ENCODE measurements around the gene CMIP.

Gene CMIP

GRCh38 chr16:81447383-81448101 is 2.9 kb downstream of the CMIP start:
- DNase-seq (ENCODE audit: low spot score), result no peak

GRCh38 chr16:81448154-81449131 is 3.8 kb downstream of the CMIP start:
- DNase-seq (ENCODE audit: low spot score), result no peak

- no peak for DNase-seq (ENCODE audit: low spot score)
Measured at GRCh38 chr16:81449241-81449640, 4.6 kb downstream of the CMIP start.

DNA sequence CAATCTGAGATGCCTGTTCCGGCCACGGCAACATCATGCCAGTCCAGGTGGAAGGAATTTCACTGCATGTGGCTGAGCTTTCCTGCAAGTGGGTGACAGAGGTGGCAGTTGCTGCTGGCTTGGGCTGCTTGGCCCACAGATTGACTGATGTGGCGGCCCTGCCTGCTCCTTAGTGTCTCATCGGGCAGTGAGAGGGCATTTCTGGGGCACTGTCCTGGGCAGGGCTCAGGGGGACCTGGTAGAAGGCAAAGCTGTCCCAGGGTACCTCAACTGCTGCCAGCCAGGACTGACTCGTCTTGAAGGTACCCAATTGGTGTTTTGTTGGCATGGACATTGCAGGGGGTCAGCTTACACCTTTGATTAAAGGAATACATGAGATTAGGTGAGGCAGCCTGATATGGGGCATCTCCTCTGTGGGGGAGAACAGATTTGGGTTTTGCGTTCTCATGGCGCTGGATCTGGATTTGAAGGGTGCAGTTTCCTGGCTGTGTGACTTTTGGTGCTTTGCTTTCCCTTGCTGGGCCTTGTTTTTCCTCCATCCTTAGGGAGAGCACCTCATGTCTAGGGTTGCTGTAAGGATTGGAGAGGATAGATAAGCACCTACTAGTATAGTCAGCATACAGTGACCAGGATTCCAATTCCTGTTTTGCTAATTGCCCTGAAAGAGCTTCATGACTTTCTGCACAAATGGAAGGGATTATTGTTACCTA is 5.4 kb downstream of the CMIP start:
- DNase-seq (ENCODE audit: low spot score), result no peak

DNA sequence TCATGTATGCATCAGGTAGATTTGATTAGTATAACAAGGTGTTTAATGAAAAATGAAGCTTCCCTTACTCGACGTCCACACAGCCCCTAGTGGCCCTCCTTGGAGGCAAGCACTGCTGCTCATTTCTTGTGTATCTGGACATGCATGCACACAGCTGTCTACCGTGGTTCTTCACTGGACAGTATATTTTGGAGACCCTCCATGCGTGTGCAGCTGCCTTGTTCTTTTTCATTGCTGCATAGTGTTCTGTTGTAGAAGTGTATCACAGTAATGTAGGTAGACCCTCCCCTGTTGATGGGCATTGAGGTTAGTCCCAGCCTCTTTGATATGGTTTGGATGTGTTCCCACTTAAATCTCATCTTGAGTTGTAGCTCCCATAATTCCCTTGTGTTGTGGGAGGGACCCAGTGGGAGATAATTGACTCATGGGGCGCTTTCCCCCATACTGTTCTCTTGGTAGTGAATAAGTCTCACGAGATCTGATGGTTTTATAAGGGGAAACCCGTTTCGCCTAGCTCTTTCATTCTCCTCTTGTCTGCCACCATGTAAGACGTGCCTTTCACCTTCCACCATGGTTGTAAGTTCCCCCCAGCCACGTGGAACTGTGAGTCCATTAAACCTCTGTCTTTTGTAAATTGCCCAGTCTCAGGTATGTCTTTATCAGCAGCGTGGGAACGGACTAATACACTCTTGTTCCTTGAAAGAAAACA is 6.3 kb downstream of the CMIP start:
- no peak for DNase-seq (ENCODE audit: low spot score)

DNA sequence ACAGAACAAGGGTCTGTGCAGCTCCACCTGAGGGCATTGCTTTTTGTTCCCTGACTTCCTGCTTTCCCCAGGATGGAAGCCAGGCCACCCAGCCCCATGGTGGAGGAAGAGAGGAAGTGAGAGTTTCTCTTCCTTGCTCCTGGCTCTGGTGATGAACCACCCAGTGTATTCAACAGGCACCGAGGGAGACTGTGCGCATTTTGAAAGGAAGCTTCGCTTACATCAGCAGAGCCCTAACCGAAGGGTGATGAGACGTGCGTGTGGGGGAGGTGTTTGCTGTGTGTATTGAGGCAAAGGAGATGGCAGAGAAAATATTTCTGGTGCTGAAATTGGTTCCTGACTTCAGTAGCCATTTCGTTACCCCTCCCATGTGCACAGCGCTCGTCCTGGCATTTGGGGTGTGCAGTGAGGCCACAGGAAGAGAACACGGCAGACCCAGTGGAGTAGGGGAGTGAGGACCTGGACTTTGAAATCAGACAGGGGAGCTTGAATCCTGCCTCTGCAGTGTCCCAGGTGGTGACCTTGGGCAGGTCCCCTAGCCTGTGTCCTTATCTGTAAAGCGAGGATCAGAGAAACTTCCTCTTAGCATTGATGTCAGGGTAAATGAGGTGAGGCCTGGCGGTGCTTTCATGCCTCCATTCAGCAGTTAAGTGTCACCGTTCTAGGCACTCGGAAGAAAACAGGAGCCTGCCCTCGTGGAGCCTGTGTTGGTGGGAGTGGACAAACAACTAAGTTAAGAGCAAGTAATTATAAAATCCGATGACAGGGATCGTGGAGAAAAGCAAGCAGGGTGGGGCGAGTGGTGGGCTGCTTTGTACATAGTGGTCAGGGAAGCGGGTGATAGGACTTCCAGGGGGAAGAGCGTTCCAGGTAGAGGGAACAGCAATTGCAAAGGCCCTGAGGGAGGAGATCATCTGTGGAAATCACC is 7.4 kb downstream of the CMIP start:
- DNase-seq (ENCODE audit: low spot score), result no peak

DNA sequence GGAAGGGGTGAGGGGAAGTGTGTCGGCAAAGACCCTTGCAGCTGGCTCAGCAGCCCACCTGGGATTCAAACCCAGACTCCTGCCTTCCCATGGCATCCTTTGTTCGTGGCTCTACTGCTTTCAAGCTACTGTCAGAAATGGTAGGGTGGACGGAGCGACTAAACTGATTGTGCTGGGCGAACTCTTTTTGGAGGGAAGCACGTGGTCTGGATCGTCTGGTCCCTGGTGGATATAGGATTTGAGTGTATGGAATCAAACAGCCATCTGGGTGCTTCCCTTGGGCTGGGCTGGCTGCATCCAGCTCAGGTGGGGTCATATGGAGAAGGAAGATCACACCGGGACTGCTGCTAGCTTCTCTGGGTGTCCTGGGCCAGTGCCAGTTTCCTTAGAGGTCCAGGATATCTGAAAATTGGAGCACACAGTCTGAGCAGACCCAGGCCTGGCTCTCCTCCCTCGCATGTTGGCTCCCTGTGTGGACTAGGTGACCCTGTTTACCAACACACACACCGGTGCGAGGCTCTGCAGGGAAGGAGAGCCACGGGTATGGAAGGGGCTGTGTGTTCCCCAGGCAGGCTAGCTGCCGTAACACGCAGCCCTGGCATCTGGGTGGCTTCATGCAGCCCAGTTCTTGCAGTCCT is 8.6 kb downstream of the CMIP start:
- DNase-seq (ENCODE audit: low spot score), result no peak

DNA sequence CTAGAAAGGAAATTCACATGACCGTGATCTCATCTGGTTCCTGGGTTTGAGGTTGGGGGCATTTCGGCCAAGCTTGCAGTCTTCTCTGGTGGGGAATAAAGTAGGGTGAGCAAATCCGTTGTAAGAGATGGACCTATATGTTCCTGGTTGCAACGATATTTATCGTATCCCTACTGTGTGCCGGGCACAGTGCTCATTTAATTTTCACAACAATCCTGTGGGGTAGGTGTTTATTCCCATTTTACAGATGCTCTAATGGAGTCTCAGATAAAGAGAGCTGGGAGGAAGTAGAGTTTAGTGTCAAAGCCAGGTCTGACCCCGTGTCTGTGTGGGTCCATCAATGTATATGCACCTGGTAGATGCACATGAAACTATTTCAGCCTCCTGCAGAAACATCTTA is 9.4 kb downstream of the CMIP start:
- DNase-seq (ENCODE audit: low spot score), result no peak

DNA sequence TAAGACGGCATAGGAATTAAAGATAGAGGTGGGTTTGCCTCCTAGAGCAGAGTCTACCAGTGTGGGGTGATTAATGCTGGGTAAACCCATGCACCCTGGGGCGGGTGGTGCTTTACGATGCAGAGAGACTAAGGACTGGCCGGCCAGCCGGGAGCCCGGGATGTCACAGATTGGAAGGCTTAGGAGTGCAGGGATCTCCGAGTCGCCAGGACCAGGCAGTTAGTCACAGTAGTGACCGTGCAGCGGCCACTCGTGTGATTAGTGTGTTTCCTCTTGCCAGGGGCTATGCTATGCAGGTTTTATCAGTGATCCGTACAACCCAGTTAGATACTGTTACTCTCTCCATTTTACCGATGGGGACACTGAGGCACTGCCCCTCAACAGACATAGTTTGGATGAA is 10.4 kb downstream of the CMIP start:
- no peak for DNase-seq (ENCODE audit: low spot score)

GRCh38 chr16:81455720-81456494 is 11.3 kb downstream of the CMIP start:
- DNase-seq (ENCODE audit: low spot score), result no peak

- DNase-seq (ENCODE audit: low spot score), result no peak
Measured at GRCh38 chr16:81456523-81457325, 12.1 kb downstream of the CMIP start.

DNA sequence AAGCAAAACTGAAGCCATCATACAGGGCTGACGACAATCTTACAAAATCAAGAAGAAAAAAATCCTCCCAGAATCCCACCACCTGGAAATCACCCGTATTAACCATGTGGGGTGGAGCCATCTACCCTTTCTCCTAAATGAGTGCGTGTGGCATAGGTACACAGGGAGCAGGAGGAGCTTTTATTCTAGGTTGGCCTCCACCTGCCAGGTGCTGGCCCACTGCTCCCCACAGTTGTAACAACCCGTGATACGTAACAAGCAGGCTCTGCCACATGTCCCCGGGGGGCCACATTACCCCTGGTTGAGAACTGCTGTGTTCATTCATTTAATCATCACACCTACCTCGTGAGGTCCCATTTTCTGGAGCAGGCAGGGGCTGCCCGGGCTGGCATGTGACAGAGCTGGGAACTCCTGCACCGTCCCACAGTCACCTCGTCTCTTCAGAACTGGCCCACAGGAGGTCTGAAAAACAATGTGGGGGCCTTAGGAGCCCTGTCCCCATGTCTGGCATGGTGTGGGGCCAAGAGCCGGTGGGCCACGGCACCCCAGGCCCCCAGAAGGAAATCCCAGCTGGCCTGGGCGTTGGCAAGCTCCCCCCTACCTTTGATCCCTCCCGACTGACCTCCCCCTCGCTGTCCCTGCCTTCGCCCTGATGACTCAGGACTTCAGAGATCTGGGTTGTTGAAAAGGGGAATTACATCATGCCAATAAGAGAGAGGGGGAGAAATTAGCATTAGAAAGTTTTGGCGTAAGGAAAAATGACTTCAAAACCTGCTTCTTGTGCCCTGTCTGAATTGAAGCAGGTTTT is 12.9 kb downstream of the CMIP start:
- DNase-seq (ENCODE audit: low spot score), result no peak

DNA sequence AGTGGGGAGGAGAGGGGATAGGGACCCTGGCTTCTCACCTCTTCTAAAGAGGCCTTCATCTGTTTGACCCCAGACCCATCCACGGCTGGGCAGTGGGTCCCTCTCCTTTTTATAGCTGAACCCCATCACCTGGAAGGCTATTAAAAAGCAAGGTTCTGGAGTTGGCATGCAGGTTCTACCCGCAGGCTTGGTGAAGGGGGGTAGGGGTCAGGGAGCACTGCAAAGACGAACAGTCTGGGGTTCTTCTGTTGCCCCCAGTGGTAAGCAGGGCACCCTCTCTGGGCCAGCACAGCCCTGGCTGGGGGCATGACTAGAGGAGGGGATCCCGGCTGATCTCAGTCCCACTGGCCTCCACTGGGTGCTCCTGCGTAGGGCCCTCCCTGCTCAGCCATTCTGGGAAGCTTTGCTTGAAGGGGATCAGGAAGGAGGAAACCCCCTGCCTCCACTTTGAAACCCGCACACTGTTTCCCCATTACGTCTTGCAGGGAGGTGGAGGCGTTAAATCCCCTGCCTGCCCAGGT is 13.6 kb downstream of the CMIP start:
- no peak for DNase-seq (ENCODE audit: low spot score)

- DNase-seq (ENCODE audit: low spot score), result no peak
Measured at GRCh38 chr16:81458827-81459598, 14.4 kb downstream of the CMIP start.

DNA sequence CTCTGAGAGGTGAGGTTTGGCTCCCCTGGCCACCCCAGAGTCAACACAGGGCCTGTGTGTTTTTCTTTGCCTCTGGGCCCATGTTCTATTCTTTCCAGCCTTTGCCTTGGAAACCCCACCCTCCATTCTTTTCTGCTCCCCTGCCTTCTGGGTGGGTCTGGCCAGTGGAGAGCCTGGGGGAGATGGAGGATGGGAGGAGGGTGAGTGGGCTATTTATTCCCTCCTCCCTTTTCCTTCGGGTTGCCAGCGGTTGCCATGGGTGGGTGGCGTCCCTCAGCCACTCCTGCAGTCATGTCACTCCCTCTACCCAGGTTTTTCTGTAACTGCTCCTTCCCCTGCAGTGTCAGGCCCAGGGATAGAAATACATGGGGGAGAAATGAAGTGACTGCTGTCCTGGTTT is 15.5 kb downstream of the CMIP start:
- no peak for DNase-seq (ENCODE audit: low spot score)

- no peak for DNase-seq (ENCODE audit: low spot score)
Measured at GRCh38 chr16:81461243-81461642, 16.6 kb downstream of the CMIP start.

DNA sequence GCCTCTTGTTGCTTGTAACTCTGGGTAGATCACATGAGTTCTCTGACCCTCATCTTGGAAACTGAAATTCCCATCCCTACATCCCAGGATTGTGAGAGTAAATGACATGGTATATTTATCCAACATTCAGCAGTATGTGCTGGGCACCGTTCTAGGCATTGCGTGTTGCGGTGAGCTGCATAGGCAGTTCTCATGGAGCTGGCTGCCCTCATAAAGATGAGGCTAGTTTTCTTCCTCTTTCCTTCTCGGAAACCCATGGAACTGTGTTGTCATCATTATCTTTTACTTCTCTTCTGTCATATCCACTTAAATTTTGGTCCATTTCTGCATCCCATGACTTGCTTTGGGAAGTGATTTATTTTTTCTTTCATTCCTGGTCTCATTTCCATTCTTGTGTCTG is 17.2 kb downstream of the CMIP start:
- DNase-seq (ENCODE audit: low spot score), result no peak

Measured in cerebellar cortex (tissue), 1 donor.